Spleen (tissue), 7 donors: ENCODE results near the gene CACNA1A.

Source experiments
- POLR2A ChIP-seq, 3 donors: fragments of 450-650 bp; IDR thresholded peaks; one replicate each; pipeline ENCODE4 v1.5.1; 2017; ENCODE audit warnings: antibody characterized with exemption in 3 of 3, mild to moderate bottlenecking in 1 of 3
- TF ChIP-seq, protein P1 (sequence below), 11 experiments: fragments of 200-600 bp in 7 of 11; fragments of 450-650 bp in 4 of 11; sonication (generic) in 4 of 11; IDR thresholded peaks in 8 of 11; conservative IDR thresholded peaks in 3 of 11; 1 replicate in 7 of 11; 2 replicates in 4 of 11; pipeline versions ENCODE4 v1.4.0 to v1.8.0; 2016 to 2021; ENCODE audit warnings: antibody characterized with exemption in 11 of 11, inconsistent platforms in 4 of 11, mild to moderate bottlenecking in 1 of 11
- donor health status: DM: no; HTN: no; CAD: no; lungs with moderate emphysema.
- donor health status: DM: no; HTN: no; CAD: no.
- donor health status: DM: no; HTN: no; CAD: no.

DNA sequence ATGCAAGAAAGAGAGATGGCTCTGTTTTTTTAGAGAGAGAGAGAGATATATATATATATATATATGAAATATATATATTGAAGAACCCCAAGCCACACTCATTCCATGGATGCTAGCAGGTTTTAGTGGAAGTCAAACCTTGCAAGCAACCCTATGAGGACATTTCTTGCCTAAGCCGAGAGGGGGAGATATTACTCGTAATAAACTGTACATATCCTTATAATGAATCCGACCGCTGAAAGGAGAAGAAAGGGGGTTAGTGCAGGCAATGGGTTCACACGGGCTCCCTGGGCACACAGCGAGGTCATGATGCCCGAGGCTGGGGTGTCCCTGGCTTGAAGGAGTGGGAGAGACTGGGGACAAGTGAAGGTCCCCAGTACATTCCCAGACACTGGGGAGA, 277.7 kb downstream of the CACNA1A start:
- TF ChIP-seq, protein P1, sequence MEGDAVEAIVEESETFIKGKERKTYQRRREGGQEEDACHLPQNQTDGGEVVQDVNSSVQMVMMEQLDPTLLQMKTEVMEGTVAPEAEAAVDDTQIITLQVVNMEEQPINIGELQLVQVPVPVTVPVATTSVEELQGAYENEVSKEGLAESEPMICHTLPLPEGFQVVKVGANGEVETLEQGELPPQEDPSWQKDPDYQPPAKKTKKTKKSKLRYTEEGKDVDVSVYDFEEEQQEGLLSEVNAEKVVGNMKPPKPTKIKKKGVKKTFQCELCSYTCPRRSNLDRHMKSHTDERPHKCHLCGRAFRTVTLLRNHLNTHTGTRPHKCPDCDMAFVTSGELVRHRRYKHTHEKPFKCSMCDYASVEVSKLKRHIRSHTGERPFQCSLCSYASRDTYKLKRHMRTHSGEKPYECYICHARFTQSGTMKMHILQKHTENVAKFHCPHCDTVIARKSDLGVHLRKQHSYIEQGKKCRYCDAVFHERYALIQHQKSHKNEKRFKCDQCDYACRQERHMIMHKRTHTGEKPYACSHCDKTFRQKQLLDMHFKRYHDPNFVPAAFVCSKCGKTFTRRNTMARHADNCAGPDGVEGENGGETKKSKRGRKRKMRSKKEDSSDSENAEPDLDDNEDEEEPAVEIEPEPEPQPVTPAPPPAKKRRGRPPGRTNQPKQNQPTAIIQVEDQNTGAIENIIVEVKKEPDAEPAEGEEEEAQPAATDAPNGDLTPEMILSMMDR (IDR thresholded peaks at IDR 0.05 in 8 of 11, conservative IDR thresholded peaks at IDR 0.05 in 3 of 11): no peak
- TF ChIP-seq POLR2A (IDR thresholded peaks at IDR 0.05): no peak
